ENCODE measurements around the gene EEFSEC. TPM values are rescaled to one million over a fixed set of nuclear protein-coding genes. Genes with fewer than 3 reads are reported as not detected.

Gene EEFSEC
- total and polyA plus RNA-seq, 2 experiments from 2014 or later, result 4.9 to 18.7 TPM

DNA sequence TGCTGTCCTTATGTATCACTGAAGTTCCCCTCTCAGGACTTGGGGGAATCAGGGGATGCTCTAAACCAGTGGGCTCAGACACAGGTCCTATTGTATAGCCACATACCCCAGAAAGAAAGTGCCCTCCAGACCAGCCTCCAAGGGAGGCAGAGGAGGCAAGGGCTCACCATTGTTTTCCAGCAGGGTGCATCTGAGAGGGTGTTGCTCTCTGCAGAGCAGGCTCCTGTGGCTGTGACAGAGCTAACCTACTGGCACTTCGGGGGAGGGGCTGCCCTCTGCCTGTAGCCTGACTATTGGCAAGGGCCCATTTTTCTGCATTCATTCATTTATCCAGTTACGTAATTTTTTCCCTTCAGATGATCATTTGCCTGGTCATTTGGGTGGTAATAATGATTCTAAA, 39.9 kb downstream of the EEFSEC start:
- Histone ChIP-seq H4K20me1 (ENCODE audit: insufficient read depth) (no peaks in the 10 kb centered on the region), H3K9me3 (ENCODE audit: low read depth) (no peaks in the 10 kb centered on the region), H3K36me3 (ENCODE audit: low read depth) (no peaks in the 10 kb centered on the region), H2AFZ (no peak overlapping the region), H3K27ac (no peak overlapping the region), H3K79me2 (ENCODE audit: insufficient read depth) (no peaks in the 10 kb centered on the region), H3K4me3 (no peak overlapping the region), H3K27me3 (replicated peaks; ENCODE audit: insufficient read depth) (no peaks in the 10 kb centered on the region), H3K4me1 (ENCODE audit: insufficient read depth) (0 out of 2 replicates have a peak, but pooled peaks cover 3% of the 10 kb centered on the region), H3K4me2 (ENCODE audit: unreplicated experiment) (no peak overlapping the region), H3K9me2 (ENCODE audit: insufficient read depth) (no peaks in the 10 kb centered on the region), H3K9ac (no peak overlapping the region), H3F3A (ENCODE audit: insufficient read depth) (no peaks in the 10 kb centered on the region)
- TF ChIP-seq EZH2phosphoT487 (IDR thresholded peaks at IDR 0.05; ENCODE audit: insufficient read depth, low read depth), result no peak
- TF ChIP-seq EZH2 (IDR thresholded peaks at IDR 0.05; ENCODE audit: insufficient read depth, poor library complexity, severe bottlenecking), result no peak
- in situ Hi-C loops (cut with MboI), result no loop called here
- no peak for DNase-seq
- WGBS, 2 experiments (ENCODE audit: low coverage in 1 of 2, low lambda C conversion rate in 2 of 2, missing lambda C conversion rate in 2 of 2), result 95 to 98% methylated on average over 2 of the region's 2 CpGs

DNA sequence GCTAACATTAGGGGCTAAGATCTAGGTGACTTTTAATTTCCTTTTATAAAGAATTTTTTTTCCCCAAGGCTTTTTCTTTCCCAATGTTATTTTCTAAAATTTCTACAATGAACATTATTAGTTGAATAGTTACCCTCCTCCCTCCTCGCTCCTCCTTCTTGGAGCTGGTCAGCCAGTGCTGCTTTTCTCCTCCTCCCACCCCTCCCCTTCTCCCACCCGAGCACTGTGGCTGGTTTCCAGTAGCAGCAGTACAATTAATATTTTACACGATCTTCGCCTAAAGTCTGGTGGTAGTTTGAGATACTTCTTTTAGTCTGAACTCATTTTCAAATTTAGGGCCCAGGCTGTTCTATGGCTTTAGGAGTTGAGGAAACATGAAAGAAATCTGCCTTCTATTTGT, 41.6 kb downstream of the EEFSEC start:
- Histone ChIP-seq H3K4me1 (ENCODE audit: insufficient read depth) (no peaks in the 10 kb centered on the region), H2AFZ (no peak overlapping the region), H3K27ac (no peak overlapping the region), H4K20me1 (ENCODE audit: insufficient read depth) (no peaks in the 10 kb centered on the region), H3K9ac (no peak overlapping the region), H3F3A (ENCODE audit: insufficient read depth) (no peaks in the 10 kb centered on the region), H3K9me3 (ENCODE audit: low read depth) (no peaks in the 10 kb centered on the region), H3K4me2 (ENCODE audit: unreplicated experiment) (no peak overlapping the region), H3K27me3 (replicated peaks; ENCODE audit: insufficient read depth) (no peaks in the 10 kb centered on the region), H3K79me2 (ENCODE audit: insufficient read depth) (no peaks in the 10 kb centered on the region), H3K4me3 (no peak overlapping the region), H3K9me2 (ENCODE audit: insufficient read depth) (no peaks in the 10 kb centered on the region), H3K36me3 (ENCODE audit: low read depth) (no peaks in the 10 kb centered on the region)
- DNase-seq, result no peak
- TF ChIP-seq EZH2 (IDR thresholded peaks at IDR 0.05; ENCODE audit: insufficient read depth, poor library complexity, severe bottlenecking), result no peak
- 42 to 44% methylated on average over 3 to 4 of the region's 4 CpGs for WGBS, 2 experiments (ENCODE audit: low coverage in 1 of 2, low lambda C conversion rate in 2 of 2, missing lambda C conversion rate in 2 of 2)
- in situ Hi-C loops (cut with MboI), result no loop called here

DNA sequence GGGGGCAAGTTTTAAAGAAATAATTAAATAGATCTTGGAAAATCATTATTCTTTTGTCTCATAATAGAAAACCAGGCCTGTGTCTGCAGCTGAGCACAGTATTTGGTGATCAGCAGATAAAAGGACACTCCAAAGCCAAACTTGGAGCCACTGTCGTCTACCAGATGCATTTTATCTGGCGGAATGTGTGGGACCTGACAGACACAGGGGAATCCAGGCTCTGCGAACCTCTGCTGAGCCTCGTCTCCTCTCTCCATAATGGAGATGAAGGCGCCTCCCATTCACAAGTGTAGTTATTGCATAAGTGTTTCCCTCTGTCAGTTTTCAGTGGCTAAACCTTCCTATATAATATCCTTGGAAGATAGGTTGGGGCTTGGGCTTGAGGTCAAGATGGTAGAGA, 42.1 kb downstream of the EEFSEC start:
- H4K20me1 ChIP-seq (ENCODE audit: insufficient read depth), result no peaks in the 10 kb centered on the region
- WGBS, 2 experiments (ENCODE audit: low coverage in 1 of 2, low lambda C conversion rate in 2 of 2, missing lambda C conversion rate in 2 of 2), result 83 to 90% methylated on average over 5 of the region's 5 CpGs
- H3K9me2 ChIP-seq (ENCODE audit: insufficient read depth), result no peaks in the 10 kb centered on the region
- H3K4me3 ChIP-seq, result no peak overlapping the region
- no peaks in the 10 kb centered on the region for H3K36me3 ChIP-seq (ENCODE audit: low read depth)
- no peaks in the 10 kb centered on the region for H3K4me1 ChIP-seq (ENCODE audit: insufficient read depth)
- no peaks in the 10 kb centered on the region for H3K27me3 ChIP-seq (replicated peaks; ENCODE audit: insufficient read depth)
- no peaks in the 10 kb centered on the region for H3F3A ChIP-seq (ENCODE audit: insufficient read depth)
- no peak overlapping the region for H3K27ac ChIP-seq
- DNase-seq, result no peak
- no peak overlapping the region for H3K9ac ChIP-seq
- H3K9me3 ChIP-seq (ENCODE audit: low read depth), result no peaks in the 10 kb centered on the region
- no peaks in the 10 kb centered on the region for H3K79me2 ChIP-seq (ENCODE audit: insufficient read depth)
- TF ChIP-seq EZH2 (IDR thresholded peaks at IDR 0.05; ENCODE audit: insufficient read depth, poor library complexity, severe bottlenecking), result no peak
- no peak for TF ChIP-seq EZH2phosphoT487 (IDR thresholded peaks at IDR 0.05; ENCODE audit: insufficient read depth, low read depth)
- in situ Hi-C loops (cut with MboI), result no loop called here
- no peak overlapping the region for H3K4me2 ChIP-seq (ENCODE audit: unreplicated experiment)
- no peak overlapping the region for H2AFZ ChIP-seq

DNA sequence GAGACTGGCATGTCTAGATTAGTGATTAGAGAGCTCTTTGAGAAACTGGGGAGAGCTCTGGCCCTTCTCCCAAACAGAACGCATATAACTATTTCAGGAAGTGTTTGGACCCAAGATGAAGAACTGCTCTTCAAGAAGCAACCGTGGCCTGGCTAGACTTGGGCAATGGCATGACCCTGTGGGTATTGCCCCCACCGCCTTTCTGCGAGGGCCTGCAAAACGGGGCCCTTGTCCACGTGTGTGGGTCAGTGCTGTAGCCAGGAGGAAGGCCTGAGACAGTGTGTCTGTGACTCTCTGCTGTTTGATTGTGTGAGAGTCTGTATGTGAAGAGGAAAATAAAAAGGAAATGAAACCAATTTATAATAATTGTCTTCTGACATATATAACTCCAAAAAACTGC, 42.5 kb downstream of the EEFSEC start:
- Histone ChIP-seq H2AFZ (no peak overlapping the region), H3K27me3 (replicated peaks; ENCODE audit: insufficient read depth) (no peaks in the 10 kb centered on the region), H3K9me3 (ENCODE audit: low read depth) (no peaks in the 10 kb centered on the region), H3K79me2 (ENCODE audit: insufficient read depth) (no peaks in the 10 kb centered on the region), H3F3A (ENCODE audit: insufficient read depth) (no peaks in the 10 kb centered on the region), H3K4me3 (no peak overlapping the region), H3K9ac (no peak overlapping the region), H3K36me3 (ENCODE audit: low read depth) (no peaks in the 10 kb centered on the region), H3K27ac (no peak overlapping the region), H4K20me1 (ENCODE audit: insufficient read depth) (no peaks in the 10 kb centered on the region), H3K9me2 (ENCODE audit: insufficient read depth) (no peaks in the 10 kb centered on the region), H3K4me2 (ENCODE audit: unreplicated experiment) (no peak overlapping the region), H3K4me1 (ENCODE audit: insufficient read depth) (no peaks in the 10 kb centered on the region)
- in situ Hi-C loops (cut with MboI), result no loop called here
- no peak for DNase-seq
- no peak for TF ChIP-seq EZH2phosphoT487 (IDR thresholded peaks at IDR 0.05; ENCODE audit: insufficient read depth, low read depth)
- 95 to 97% methylated on average over 6 of the region's 6 CpGs for WGBS, 2 experiments (ENCODE audit: low coverage in 1 of 2, low lambda C conversion rate in 2 of 2, missing lambda C conversion rate in 2 of 2)

DNA sequence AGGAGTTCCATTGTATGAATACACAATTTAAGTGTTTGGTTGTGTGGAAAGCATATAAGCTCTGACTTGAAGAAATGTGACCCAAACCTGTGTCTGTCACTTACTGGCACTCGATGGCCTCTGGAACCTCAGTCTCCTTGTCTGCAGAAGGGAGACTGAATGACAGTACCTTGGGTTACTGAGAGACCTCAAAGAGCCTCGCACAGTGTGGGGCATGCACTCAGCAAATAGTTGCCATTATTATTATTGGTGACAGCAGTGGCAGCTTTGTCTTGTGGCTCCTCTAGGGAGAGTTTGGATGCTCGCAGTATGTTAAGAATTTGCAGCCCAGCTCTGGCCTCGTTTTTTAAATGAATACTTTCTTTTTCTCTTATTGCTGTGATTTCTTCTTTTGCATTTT, 43.4 kb downstream of the EEFSEC start:
- H3K36me3 ChIP-seq (ENCODE audit: low read depth), result no peaks in the 10 kb centered on the region
- no peaks in the 10 kb centered on the region for H3K27me3 ChIP-seq (replicated peaks; ENCODE audit: insufficient read depth)
- in situ Hi-C loops (cut with MboI), result no loop called here
- WGBS, 2 experiments (ENCODE audit: low coverage in 1 of 2, low lambda C conversion rate in 2 of 2, missing lambda C conversion rate in 2 of 2), result 72 to 76% methylated on average over 4 of the region's 4 CpGs
- H3K27ac ChIP-seq, result no peak overlapping the region
- no peaks in the 10 kb centered on the region for H3K9me2 ChIP-seq (ENCODE audit: insufficient read depth)
- H4K20me1 ChIP-seq (ENCODE audit: insufficient read depth), result no peaks in the 10 kb centered on the region
- no peaks in the 10 kb centered on the region for H3K9me3 ChIP-seq (ENCODE audit: low read depth)
- no peak overlapping the region for H3K4me3 ChIP-seq
- H3F3A ChIP-seq (ENCODE audit: insufficient read depth), result no peaks in the 10 kb centered on the region
- no peaks in the 10 kb centered on the region for H3K4me1 ChIP-seq (ENCODE audit: insufficient read depth)
- no peaks in the 10 kb centered on the region for H3K79me2 ChIP-seq (ENCODE audit: insufficient read depth)
- no peak overlapping the region for H2AFZ ChIP-seq
- TF ChIP-seq EZH2phosphoT487 (IDR thresholded peaks at IDR 0.05; ENCODE audit: insufficient read depth, low read depth) (no peak), EZH2 (IDR thresholded peaks at IDR 0.05; ENCODE audit: insufficient read depth, poor library complexity, severe bottlenecking) (no peak)
- no peak for DNase-seq
- no peak overlapping the region for H3K4me2 ChIP-seq (ENCODE audit: unreplicated experiment)
- H3K9ac ChIP-seq, result no peak overlapping the region

Data from GM23248 (cell line).